Measurements from ENCODE around the gene PTHLH. TPM values are rescaled to one million over a fixed set of nuclear protein-coding genes. Genes with fewer than 3 reads are reported as not detected.

The PTHLH gene
- total RNA-seq, 1 donor from 2014 or later, result 1.3 TPM

- Mint-ChIP-seq H3K9me3 (ENCODE audit: low read depth) (no peaks in the 10 kb centered on the region), H3K27me3 (peaks cover 96% of the 10 kb centered on the region), H3K4me3 (ENCODE audit: low read depth) (peak overlapping the region; percentile 73), H3K27ac (peak overlapping the region; percentile 44), H3K36me3 (ENCODE audit: insufficient read depth) (no peaks in the 10 kb centered on the region), H3K4me1 (ENCODE audit: low read depth) (peaks cover 25% of the 10 kb centered on the region)
- no peak for DNase-seq (ENCODE audit: low spot score, unreplicated experiment)
- no peak for TF ChIP-seq CTCF (IDR thresholded peaks at IDR 0.05; ENCODE audit: unreplicated experiment)
Observed at GRCh38 chr12:27971121-27971489, 1.4 kb downstream of the PTHLH start.

- no peaks in the 10 kb centered on the region for H3K9me3 Mint-ChIP-seq (ENCODE audit: low read depth)
- no peaks in the 10 kb centered on the region for H3K36me3 Mint-ChIP-seq (ENCODE audit: insufficient read depth)
- H3K27ac Mint-ChIP-seq, result peak overlapping the region; percentile 44
- peak; percentile 34 for DNase-seq (ENCODE audit: low spot score, unreplicated experiment)
- no peak for TF ChIP-seq CTCF (IDR thresholded peaks at IDR 0.05; ENCODE audit: unreplicated experiment)
- H3K4me3 Mint-ChIP-seq (ENCODE audit: low read depth), result peak overlapping the region; percentile 73
- peaks cover 94% of the 10 kb centered on the region for H3K27me3 Mint-ChIP-seq
- peaks cover 20% of the 10 kb centered on the region for H3K4me1 Mint-ChIP-seq (ENCODE audit: low read depth)
Observed at GRCh38 chr12:27970401-27971120, 2.0 kb downstream of the PTHLH start.

- Mint-ChIP-seq H3K27ac (peak overlapping the region; percentile 4), H3K27me3 (peaks cover 94% of the 10 kb centered on the region), H3K36me3 (ENCODE audit: insufficient read depth) (no peaks in the 10 kb centered on the region), H3K4me3 (ENCODE audit: low read depth) (peak overlapping the region; percentile 80), H3K4me1 (ENCODE audit: low read depth) (peaks cover 15% of the 10 kb centered on the region), H3K9me3 (ENCODE audit: low read depth) (no peaks in the 10 kb centered on the region)
- peak; percentile 78 for DNase-seq (ENCODE audit: low spot score, unreplicated experiment)
- TF ChIP-seq CTCF (IDR thresholded peaks at IDR 0.05; ENCODE audit: unreplicated experiment), result no peak
Observed at GRCh38 chr12:27969624-27970400, 2.7 kb downstream of the PTHLH start.

- peak overlapping the region; percentile 0 for H3K27ac Mint-ChIP-seq
- H3K36me3 Mint-ChIP-seq (ENCODE audit: insufficient read depth), result no peaks in the 10 kb centered on the region
- H3K4me3 Mint-ChIP-seq (ENCODE audit: low read depth), result peak overlapping the region; percentile 80
- peak; percentile 19 for DNase-seq (ENCODE audit: low spot score, unreplicated experiment)
- H3K4me1 Mint-ChIP-seq (ENCODE audit: low read depth), result peaks cover 17% of the 10 kb centered on the region
- no peaks in the 10 kb centered on the region for H3K9me3 Mint-ChIP-seq (ENCODE audit: low read depth)
- H3K27me3 Mint-ChIP-seq, result peaks cover 92% of the 10 kb centered on the region
- TF ChIP-seq CTCF (IDR thresholded peaks at IDR 0.05; ENCODE audit: unreplicated experiment), result peak; percentile 11
Observed at GRCh38 chr12:27968972-27969623, 3.4 kb downstream of the PTHLH start.

- H3K27me3 Mint-ChIP-seq, result peaks cover 92% of the 10 kb centered on the region
- TF ChIP-seq CTCF (IDR thresholded peaks at IDR 0.05; ENCODE audit: unreplicated experiment), result no peak
- H3K27ac Mint-ChIP-seq, result no peak overlapping the region
- H3K4me3 Mint-ChIP-seq (ENCODE audit: low read depth), result no peak overlapping the region
- no peaks in the 10 kb centered on the region for H3K9me3 Mint-ChIP-seq (ENCODE audit: low read depth)
- no peaks in the 10 kb centered on the region for H3K36me3 Mint-ChIP-seq (ENCODE audit: insufficient read depth)
- no peak for DNase-seq (ENCODE audit: low spot score, unreplicated experiment)
- peaks cover 19% of the 10 kb centered on the region for H3K4me1 Mint-ChIP-seq (ENCODE audit: low read depth)
Observed at GRCh38 chr12:27967551-27968054, 4.9 kb downstream of the PTHLH start.
